MM.1S (cell line): Measurements from ENCODE around the gene DCBLD1.

ENCODE experiments used
- DNase-seq: peaks from one replicate; pipeline ENCODE4 v3.0.0-alpha.2; 2015
- H2AFZ ChIP-seq: fragments of 300-600 bp; sonication (generic); 2 replicates; pipeline ENCODE4 v1.6.0; 2016; ENCODE audit warnings: antibody characterized with exemption, low read length
- H3F3A ChIP-seq: fragments of 300-600 bp; sonication (generic); 2 replicates; pipeline ENCODE4 v1.6.1; 2016; ENCODE audit warnings: mild to moderate bottlenecking, antibody characterized with exemption, low read length, moderate library complexity, mixed read lengths; ENCODE audit not compliant: insufficient read depth
- H3K27ac ChIP-seq: fragments of 300-600 bp; sonication (generic); 2 replicates; pipeline ENCODE4 v1.5.1; 2016; ENCODE audit warnings: mild to moderate bottlenecking, low read length
- H3K27me3 ChIP-seq: fragments of 300-600 bp; sonication (generic); replicated peaks from 2 replicates; pipeline ENCODE4 v1.6.0; 2016; ENCODE audit warnings: low read length; ENCODE audit not compliant: insufficient read depth
- H3K36me3 ChIP-seq: fragments of 300-600 bp; sonication (generic); replicated peaks from 2 replicates; pipeline ENCODE4 v1.6.1; 2016; ENCODE audit warnings: mild to moderate bottlenecking, low read length, mixed read lengths; ENCODE audit not compliant: insufficient read depth
- H3K4me1 ChIP-seq: fragments of 300-600 bp; sonication (generic); 2 replicates; pipeline ENCODE4 v1.6.1; 2016; ENCODE audit warnings: low read length, mixed read lengths
- H3K4me2 ChIP-seq: fragments of 300-600 bp; sonication (generic); 2 replicates; pipeline ENCODE4 v1.6.0; 2016; ENCODE audit warnings: low read depth, low read length
- H3K4me3 ChIP-seq: fragments of 300-600 bp; sonication (generic); 2 replicates; pipeline ENCODE4 v1.5.1; 2016; ENCODE audit warnings: low read length, mixed read lengths
- H3K79me2 ChIP-seq: fragments of 300-600 bp; sonication (generic); 2 replicates; pipeline ENCODE4 v1.6.1; 2016; ENCODE audit warnings: mixed run types, low read length, mixed read lengths
- H3K9ac ChIP-seq: fragments of 300-600 bp; sonication (generic); 2 replicates; pipeline ENCODE4 v1.6.1; 2016; ENCODE audit warnings: low read length, mixed read lengths
- H3K9me2 ChIP-seq: fragments of 300-600 bp; sonication (generic); replicated peaks from 2 replicates; pipeline ENCODE4 v1.6.1; 2016; ENCODE audit warnings: mild to moderate bottlenecking, low read length, mixed read lengths; ENCODE audit not compliant: insufficient read depth
- H3K9me3 ChIP-seq: fragments of 300-600 bp; sonication (generic); replicated peaks from 2 replicates; pipeline ENCODE4 v1.6.1; 2016; ENCODE audit warnings: mild to moderate bottlenecking, low read length, mixed read lengths; ENCODE audit not compliant: insufficient read depth
- H4K20me1 ChIP-seq: fragments of 300-600 bp; sonication (generic); 2 replicates; pipeline ENCODE4 v1.6.1; 2016; ENCODE audit warnings: mild to moderate bottlenecking, low read length, moderate library complexity, mixed read lengths; ENCODE audit not compliant: insufficient read depth
- CTCF ChIP-seq: fragments of 300-600 bp; sonication (generic); IDR thresholded peaks from 2 replicates; pipeline ENCODE4 v1.5.1; 2016; ENCODE audit warnings: antibody characterized with exemption, low read length, mixed read lengths
- EZH2 ChIP-seq: fragments of 300-600 bp; sonication (generic); optimal IDR thresholded peaks from 2 replicates; pipeline ENCODE3; 2017; ENCODE audit warnings: low read depth, mild to moderate bottlenecking, antibody characterized with exemption, low read length, mixed read lengths
- EZH2phosphoT487 ChIP-seq: fragments of 300-600 bp; sonication (generic); IDR thresholded peaks from 2 replicates; pipeline ENCODE4 v1.6.1; 2018; ENCODE audit warnings: antibody characterized with exemption, low read length

DCBLD1 gene

GRCh38 chr6:117485433-117485832 is 3.0 kb downstream of the DCBLD1 start:
- Histone ChIP-seq H3K27me3 (no peaks in the 10 kb centered on the region), H2AFZ (no peak overlapping the region), H3K9me3 (no peaks in the 10 kb centered on the region), H3K9ac (no peak overlapping the region), H3K27ac (no peak overlapping the region), H3K4me1 (peaks cover 12% of the 10 kb centered on the region), H3K4me3 (no peak overlapping the region), H3K79me2 (peaks cover 68% of the 10 kb centered on the region), H3K36me3 (no peaks in the 10 kb centered on the region), H3K9me2 (no peaks in the 10 kb centered on the region), H3F3A (peaks cover 32% of the 10 kb centered on the region), H4K20me1 (no peaks in the 10 kb centered on the region), H3K4me2 (peak overlapping the region; percentile 75; the same call in 1 of the 2 replicates)
- TF ChIP-seq EZH2 (no peak), EZH2phosphoT487 (no peak), CTCF (no peak)
- no peak for DNase-seq

GRCh38 chr6:117487821-117488220 is 5.3 kb downstream of the DCBLD1 start:
- no peak overlapping the region for H3K4me2 ChIP-seq
- H2AFZ ChIP-seq = no peak overlapping the region
- H3K27me3 ChIP-seq = no peaks in the 10 kb centered on the region
- TF ChIP-seq CTCF = no peak
- TF ChIP-seq EZH2phosphoT487 = no peak
- no peak for TF ChIP-seq EZH2
- peaks cover 18% of the 10 kb centered on the region for H3F3A ChIP-seq
- H3K4me1 ChIP-seq = peaks cover 16% of the 10 kb centered on the region
- H4K20me1 ChIP-seq = no peaks in the 10 kb centered on the region
- peaks cover 92% of the 10 kb centered on the region for H3K79me2 ChIP-seq
- no peaks in the 10 kb centered on the region for H3K9me2 ChIP-seq
- H3K9ac ChIP-seq = no peak overlapping the region
- no peak overlapping the region for H3K27ac ChIP-seq
- no peaks in the 10 kb centered on the region for H3K9me3 ChIP-seq
- H3K36me3 ChIP-seq = no peaks in the 10 kb centered on the region
- no peak overlapping the region for H3K4me3 ChIP-seq
- DNase-seq = no peak

GRCh38 chr6:117489003-117489402 is 6.5 kb downstream of the DCBLD1 start:
- TF ChIP-seq EZH2 (no peak), CTCF (no peak), EZH2phosphoT487 (no peak)
- H3K79me2 ChIP-seq = peaks cover 100% of the 10 kb centered on the region
- H3K9ac ChIP-seq = no peak overlapping the region
- H3K27ac ChIP-seq = no peak overlapping the region
- H3F3A ChIP-seq = peaks cover 7% of the 10 kb centered on the region
- no peak overlapping the region for H3K4me2 ChIP-seq
- H3K4me3 ChIP-seq = no peak overlapping the region
- H3K9me3 ChIP-seq = no peaks in the 10 kb centered on the region
- H4K20me1 ChIP-seq = no peaks in the 10 kb centered on the region
- DNase-seq = no peak
- no peaks in the 10 kb centered on the region for H3K9me2 ChIP-seq
- peaks cover 25% of the 10 kb centered on the region for H3K4me1 ChIP-seq
- no peaks in the 10 kb centered on the region for H3K27me3 ChIP-seq
- H3K36me3 ChIP-seq = no peaks in the 10 kb centered on the region
- no peak overlapping the region for H2AFZ ChIP-seq
